A549 treated with Mapracorat at 1 μM for 4 hours (cell line): ENCODE data around the gene AHSG. TPM values are rescaled to one million over a fixed set of nuclear protein-coding genes. Genes with fewer than 3 reads are reported as not detected.

Experiments
- total RNA-seq: library from RNA; stranded (reverse); fragments of 200-300 nt; extraction: Qiagen RNA extraction; gene quantifications from 5 replicates; pipeline ENCODE4 v1.2.3, GENCODE V29; 2022

Gene AHSG, protein sequence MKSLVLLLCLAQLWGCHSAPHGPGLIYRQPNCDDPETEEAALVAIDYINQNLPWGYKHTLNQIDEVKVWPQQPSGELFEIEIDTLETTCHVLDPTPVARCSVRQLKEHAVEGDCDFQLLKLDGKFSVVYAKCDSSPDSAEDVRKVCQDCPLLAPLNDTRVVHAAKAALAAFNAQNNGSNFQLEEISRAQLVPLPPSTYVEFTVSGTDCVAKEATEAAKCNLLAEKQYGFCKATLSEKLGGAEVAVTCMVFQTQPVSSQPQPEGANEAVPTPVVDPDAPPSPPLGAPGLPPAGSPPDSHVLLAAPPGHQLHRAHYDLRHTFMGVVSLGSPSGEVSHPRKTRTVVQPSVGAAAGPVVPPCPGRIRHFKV
- 0.08 to 0.11 TPM in 2 of 5 replicates, not detected in the others for total RNA-seq

DNA sequence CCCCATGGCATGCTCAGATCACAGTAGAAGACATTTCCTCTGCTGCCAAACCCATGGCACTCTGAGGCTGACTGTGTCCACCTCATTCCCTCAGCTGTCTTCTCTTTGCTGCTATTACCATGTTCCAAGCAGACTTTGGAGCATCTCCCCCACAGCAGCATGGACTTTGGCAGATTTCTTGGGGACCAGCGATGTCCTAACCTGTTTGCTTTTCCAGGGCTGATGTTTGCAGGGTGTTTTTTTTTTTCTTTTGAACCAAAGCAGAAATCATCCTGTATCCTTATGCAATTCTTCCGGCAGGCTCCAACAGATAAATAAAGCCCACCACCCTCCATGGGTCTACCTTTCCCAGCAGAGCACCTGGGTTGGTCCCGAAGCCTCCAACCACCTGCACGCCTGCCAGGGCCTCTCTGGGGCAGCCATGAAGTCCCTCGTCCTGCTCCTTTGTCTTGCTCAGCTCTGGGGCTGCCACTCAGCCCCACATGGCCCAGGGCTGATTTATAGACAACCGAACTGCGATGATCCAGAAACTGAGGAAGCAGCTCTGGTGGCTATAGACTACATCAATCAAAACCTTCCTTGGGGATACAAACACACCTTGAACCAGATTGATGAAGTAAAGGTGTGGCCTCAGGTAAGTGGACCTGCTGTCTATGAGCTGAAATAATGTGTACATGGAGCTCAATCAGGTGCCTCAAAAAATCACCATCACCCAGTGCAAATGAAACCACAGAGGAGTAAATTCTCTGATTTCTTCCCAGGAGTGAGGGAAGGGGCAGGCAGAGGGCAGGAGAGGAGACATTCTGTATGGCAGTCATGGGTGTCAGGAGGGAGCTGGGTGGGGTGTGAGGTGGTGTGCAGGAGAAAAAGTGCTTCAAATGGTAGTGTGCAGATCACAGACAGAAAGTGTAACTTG is at the start of gene AHSG:
AHSG (plus strand) TSS at position 340 of the 916 bp plus-strand sequence; CDS start at position 422, 82 bp downstream.

GRCh38 chr3:186567072-186567921 is 45.6 kb upstream of the AHSG start, which contains the start of gene TBCCD1:
Gene TBCCD1 (minus strand): TSS chr3:186567339. CDS start chr3:186564329, 3,010 bp downstream.

GRCh38 chr3:186570096-186570940 is 42.5 kb upstream of the AHSG start, which contains the start of gene DNAJB11:
Gene DNAJB11 (plus strand): TSS chr3:186570720. CDS start chr3:186570898, 178 bp downstream.

GRCh38 chr3:186639778-186640472 is 27.1 kb downstream of the AHSG start, which contains the start of gene FETUB:
Gene FETUB (plus strand): TSS chr3:186640399. CDS start chr3:186640461, 62 bp downstream.

GRCh38 chr3:186665625-186666188 is 52.8 kb downstream of the AHSG start, which contains the start of gene HRG:
Gene HRG (plus strand): TSS chr3:186666014. CDS start chr3:186666032, 18 bp downstream.

Other genes with a start within 250 kb of the AHSG start
- 0.80 to 0.95 TPM (median 0.83 TPM) in 5 replicates for gene CRYGS, start 68.7 kb upstream of the AHSG start, total RNA-seq
- gene TBCCD1, start 45.7 kb upstream of the AHSG start, total RNA-seq = 5.4 to 7.5 TPM (median 6.6 TPM) in 5 replicates
- gene DNAJB11, start 42.3 kb upstream of the AHSG start, total RNA-seq = 50.5 to 55.3 TPM (median 53.2 TPM) in 5 replicates
- gene FETUB, start 27.3 kb downstream of the AHSG start, total RNA-seq = 0.10 to 0.35 TPM (median 0.23 TPM) in 5 replicates
- gene HRG, start 53.0 kb downstream of the AHSG start, total RNA-seq = not detected in 5 replicates
- not detected in 5 replicates for gene KNG1, start 104.3 kb downstream of the AHSG start, total RNA-seq
- 130 to 142 TPM (median 134 TPM) in 5 replicates for gene EIF4A2, start 170.5 kb downstream of the AHSG start, total RNA-seq
- gene RFC4, start 193.4 kb downstream of the AHSG start, total RNA-seq = 42.9 to 64.4 TPM (median 46.3 TPM) in 5 replicates
- not detected in 5 replicates for gene ADIPOQ, start 229.7 kb downstream of the AHSG start, total RNA-seq